Karpas-422 (cell line): ENCODE results near the gene EPHA4. TPM values are rescaled to one million over a fixed set of nuclear protein-coding genes. Genes with fewer than 3 reads are reported as not detected.

Source experiments
- DNase-seq: peaks from one replicate; pipeline ENCODE4 v3.0.0-alpha.2; 2015
- H2AFZ ChIP-seq: fragments of 200-600 bp; sonication (generic); 2 replicates; pipeline ENCODE4 v1.6.1; 2014; ENCODE audit warnings: antibody characterized with exemption, low read length, mixed read lengths
- H3K27ac ChIP-seq: fragments of 200-600 bp; sonication (generic); 2 replicates; pipeline ENCODE4 v1.5.1; 2014; ENCODE audit warnings: mild to moderate bottlenecking, low read length, moderate library complexity
- H3K27me3 ChIP-seq: fragments of 200-600 bp; sonication (generic); 2 replicates; pipeline ENCODE4 v1.6.1; 2014; ENCODE audit warnings: low read length, mixed read lengths
- H3K36me3 ChIP-seq: fragments of 200-600 bp; sonication (generic); 2 replicates; pipeline ENCODE4 v1.6.1; 2014; ENCODE audit warnings: low read length, mixed read lengths; ENCODE audit not compliant: insufficient read depth
- H3K4me1 ChIP-seq: fragments of 200-600 bp; sonication (generic); 2 replicates; pipeline ENCODE4 v1.6.1; 2014; ENCODE audit warnings: mild to moderate bottlenecking, low read length, mixed read lengths
- H3K4me2 ChIP-seq: fragments of 200-600 bp; sonication (generic); 2 replicates; pipeline ENCODE4 v1.6.1; 2014; ENCODE audit warnings: low read length, low read depth, mild to moderate bottlenecking; ENCODE audit not compliant: poor library complexity, severe bottlenecking
- H3K4me3 ChIP-seq: fragments of 200-600 bp; sonication (generic); 2 replicates; pipeline ENCODE4 v1.5.1; 2014; ENCODE audit warnings: mild to moderate bottlenecking, antibody characterized with exemption, low read length, mixed read lengths
- H3K79me2 ChIP-seq: fragments of 200-600 bp; sonication (generic); 2 replicates; pipeline ENCODE4 v1.6.1; 2014; ENCODE audit warnings: mild to moderate bottlenecking, low read length, mixed read lengths
- H3K9ac ChIP-seq: fragments of 200-600 bp; sonication (generic); 2 replicates; pipeline ENCODE4 v1.6.0; 2014; ENCODE audit warnings: low read length
- H3K9me2 ChIP-seq: fragments of 200-600 bp; sonication (generic), shearing (Covaris generic); replicated peaks from 2 replicates; pipeline ENCODE4 v1.6.0; 2014; ENCODE audit warnings: mild to moderate bottlenecking, low read length, moderate library complexity; ENCODE audit not compliant: insufficient read depth
- H3K9me3 ChIP-seq: fragments of 300-700, 200-600 bp; sonication (generic); 2 replicates; pipeline ENCODE4 v1.6.1; 2014; ENCODE audit warnings: low read length, mixed read lengths
- H4K20me1 ChIP-seq: fragments of 200-600 bp; sonication (generic); 2 replicates; pipeline ENCODE4 v1.6.1; 2014; ENCODE audit warnings: mild to moderate bottlenecking, antibody characterized with exemption, low read length, low read depth; ENCODE audit not compliant: insufficient read depth
- total RNA-seq: library from RNA; depleted of rRNA; stranded (reverse); fragments of >200 nt; shearing (Covaris generic); gene quantifications from 2 replicates; pipeline ENCODE4 v1.2.3, GENCODE V29; 2014; ENCODE audit warnings: low replicate concordance

EPHA4 gene
- total RNA-seq, 1 experiment from 2014 or later = not detected

DNA sequence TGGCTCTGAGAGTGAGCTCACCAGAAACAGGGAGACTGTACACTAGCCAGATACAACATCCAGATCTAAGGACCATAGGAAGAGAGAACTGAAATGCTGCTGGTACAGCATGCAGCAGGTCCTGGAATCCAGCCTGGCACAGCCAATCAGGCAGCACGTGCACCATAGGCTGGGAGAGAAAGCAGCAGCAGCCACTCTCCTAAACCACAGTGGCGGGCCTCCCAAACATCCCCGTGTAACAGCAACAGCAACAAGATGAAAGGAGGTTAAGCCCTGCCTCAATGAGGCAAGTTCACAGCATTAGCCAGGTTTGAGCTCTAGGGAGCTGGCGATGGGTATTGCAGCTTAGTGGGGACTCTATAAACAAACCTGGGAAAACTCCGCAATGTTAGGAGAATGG is 192.0 kb downstream of the EPHA4 start:
- DNase-seq = no peak
- no peak overlapping the region for H3K27ac ChIP-seq
- no peaks in the 10 kb centered on the region for H3K9me2 ChIP-seq
- H3K4me2 ChIP-seq = no peak overlapping the region
- no peaks in the 10 kb centered on the region; the same call in 1 of the 2 replicates for H3K4me1 ChIP-seq
- no peaks in the 10 kb centered on the region for H3K9me3 ChIP-seq
- no peak overlapping the region for H3K4me3 ChIP-seq
- H3K79me2 ChIP-seq = no peaks in the 10 kb centered on the region
- H3K27me3 ChIP-seq = no peaks in the 10 kb centered on the region; the same call in 1 of the 2 replicates
- no peak overlapping the region for H2AFZ ChIP-seq
- no peak overlapping the region for H3K9ac ChIP-seq
- H3K36me3 ChIP-seq = no peaks in the 10 kb centered on the region
- H4K20me1 ChIP-seq = no peaks in the 10 kb centered on the region

- H3K9ac ChIP-seq = no peak overlapping the region
- H3K27ac ChIP-seq = no peak overlapping the region
- H3K36me3 ChIP-seq = no peaks in the 10 kb centered on the region
- DNase-seq = no peak
- H2AFZ ChIP-seq = no peak overlapping the region
- H3K9me3 ChIP-seq = no peaks in the 10 kb centered on the region
- H3K4me3 ChIP-seq = no peak overlapping the region
- H3K27me3 ChIP-seq = no peaks in the 10 kb centered on the region; the same call in 1 of the 2 replicates
- no peak overlapping the region for H3K4me2 ChIP-seq
- H4K20me1 ChIP-seq = no peaks in the 10 kb centered on the region
- no peaks in the 10 kb centered on the region for H3K79me2 ChIP-seq
- no peaks in the 10 kb centered on the region; the same call in 1 of the 2 replicates for H3K4me1 ChIP-seq
- no peaks in the 10 kb centered on the region for H3K9me2 ChIP-seq
Measured at GRCh38 chr2:221377597-221377996, 194.5 kb downstream of the EPHA4 start.

DNA sequence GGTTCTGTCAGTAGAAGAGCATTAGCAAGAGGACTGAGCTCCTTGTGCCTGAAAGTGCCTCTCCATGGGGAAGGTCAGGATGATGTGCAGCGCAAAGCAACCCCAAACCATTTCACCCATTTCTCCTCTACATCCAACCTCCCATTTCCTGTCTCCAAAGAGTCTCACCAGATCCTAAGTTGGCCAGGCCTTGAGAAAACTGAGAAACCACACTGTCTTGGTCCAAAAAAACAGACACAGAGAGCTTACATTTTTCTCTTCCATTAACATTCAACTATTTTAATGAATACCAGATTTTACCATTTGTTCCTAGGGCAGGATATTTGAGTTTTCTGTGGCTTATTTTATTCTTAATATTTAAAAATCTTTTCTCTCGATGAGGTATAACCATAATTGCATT is 195.0 kb downstream of the EPHA4 start:
- Histone ChIP-seq H3K4me2 (no peak overlapping the region), H4K20me1 (no peaks in the 10 kb centered on the region), H3K9ac (no peak overlapping the region), H3K36me3 (no peaks in the 10 kb centered on the region), H3K27ac (no peak overlapping the region), H3K9me2 (no peaks in the 10 kb centered on the region), H3K27me3 (no peaks in the 10 kb centered on the region; the same call in 1 of the 2 replicates), H3K9me3 (no peaks in the 10 kb centered on the region), H3K4me1 (no peaks in the 10 kb centered on the region; the same call in 1 of the 2 replicates), H3K4me3 (no peak overlapping the region), H3K79me2 (no peaks in the 10 kb centered on the region), H2AFZ (no peak overlapping the region)
- no peak for DNase-seq

DNA sequence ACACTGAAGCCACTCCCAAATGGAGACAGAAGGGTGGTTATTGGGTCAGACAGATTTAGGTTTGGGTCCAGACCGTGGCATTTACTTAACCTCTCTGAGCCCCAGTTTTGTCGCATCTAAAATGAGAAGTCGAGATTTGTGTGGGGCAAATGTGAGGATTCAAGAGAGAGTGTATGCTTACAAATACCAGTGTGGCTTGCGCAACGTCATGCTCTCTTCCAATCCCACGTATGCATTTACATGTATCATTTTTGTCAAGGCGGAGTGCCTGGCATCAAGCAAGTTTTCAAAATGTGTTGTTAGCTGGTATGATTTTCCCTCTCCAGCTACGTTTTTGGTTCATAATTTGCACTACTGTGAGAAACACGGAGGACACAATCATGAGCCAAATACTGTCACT is 197.9 kb downstream of the EPHA4 start:
- Histone ChIP-seq H3K79me2 (no peaks in the 10 kb centered on the region), H4K20me1 (no peaks in the 10 kb centered on the region), H3K4me3 (no peak overlapping the region), H2AFZ (no peak overlapping the region), H3K27me3 (no peaks in the 10 kb centered on the region; the same call in 1 of the 2 replicates), H3K36me3 (no peaks in the 10 kb centered on the region), H3K4me2 (no peak overlapping the region), H3K9me2 (no peaks in the 10 kb centered on the region), H3K9me3 (no peaks in the 10 kb centered on the region), H3K4me1 (no peaks in the 10 kb centered on the region; the same call in 1 of the 2 replicates), H3K27ac (no peak overlapping the region), H3K9ac (no peak overlapping the region)
- DNase-seq = no peak

GRCh38 chr2:221372907-221373306 is 199.2 kb downstream of the EPHA4 start:
- Histone ChIP-seq H3K4me3 (no peak overlapping the region), H3K27ac (no peak overlapping the region), H3K79me2 (no peaks in the 10 kb centered on the region)

GRCh38 chr2:221372159-221372884 is 199.8 kb downstream of the EPHA4 start:
- no peak overlapping the region for H3K4me2 ChIP-seq
- no peak overlapping the region for H3K9ac ChIP-seq
- H3K9me2 ChIP-seq = no peaks in the 10 kb centered on the region
- H3K36me3 ChIP-seq = no peaks in the 10 kb centered on the region
- H2AFZ ChIP-seq = no peak overlapping the region
- no peaks in the 10 kb centered on the region for H3K9me3 ChIP-seq
- no peaks in the 10 kb centered on the region for H4K20me1 ChIP-seq
- no peaks in the 10 kb centered on the region; the same call in 1 of the 2 replicates for H3K27me3 ChIP-seq
- no peaks in the 10 kb centered on the region for H3K4me1 ChIP-seq
- DNase-seq = no peak
- no peak overlapping the region for H3K27ac ChIP-seq
- H3K4me3 ChIP-seq = no peak overlapping the region
- H3K79me2 ChIP-seq = no peaks in the 10 kb centered on the region

More at GRCh38 chr2:221372907-221373306, 199.2 kb downstream of the EPHA4 start:
- no peak for DNase-seq
- no peaks in the 10 kb centered on the region for H4K20me1 ChIP-seq
- no peak overlapping the region for H3K4me2 ChIP-seq
- no peaks in the 10 kb centered on the region for H3K9me2 ChIP-seq
- no peaks in the 10 kb centered on the region; the same call in 1 of the 2 replicates for H3K27me3 ChIP-seq
- H3K9me3 ChIP-seq = no peaks in the 10 kb centered on the region
- H3K4me1 ChIP-seq = no peaks in the 10 kb centered on the region
- H3K9ac ChIP-seq = no peak overlapping the region
- no peaks in the 10 kb centered on the region for H3K36me3 ChIP-seq
- H2AFZ ChIP-seq = no peak overlapping the region

GRCh38 chr2:221371347-221371746 is 200.8 kb downstream of the EPHA4 start:
- H2AFZ ChIP-seq = no peak overlapping the region
- H3K4me1 ChIP-seq = no peaks in the 10 kb centered on the region
- no peaks in the 10 kb centered on the region for H3K27me3 ChIP-seq
- no peak overlapping the region for H3K4me2 ChIP-seq
- H3K4me3 ChIP-seq = no peak overlapping the region
- no peaks in the 10 kb centered on the region for H3K79me2 ChIP-seq
- H3K27ac ChIP-seq = no peak overlapping the region
- H3K9me2 ChIP-seq = no peaks in the 10 kb centered on the region
- H3K36me3 ChIP-seq = no peaks in the 10 kb centered on the region
- no peaks in the 10 kb centered on the region for H4K20me1 ChIP-seq
- H3K9ac ChIP-seq = no peak overlapping the region
- H3K9me3 ChIP-seq = no peaks in the 10 kb centered on the region
- DNase-seq = no peak

DNA sequence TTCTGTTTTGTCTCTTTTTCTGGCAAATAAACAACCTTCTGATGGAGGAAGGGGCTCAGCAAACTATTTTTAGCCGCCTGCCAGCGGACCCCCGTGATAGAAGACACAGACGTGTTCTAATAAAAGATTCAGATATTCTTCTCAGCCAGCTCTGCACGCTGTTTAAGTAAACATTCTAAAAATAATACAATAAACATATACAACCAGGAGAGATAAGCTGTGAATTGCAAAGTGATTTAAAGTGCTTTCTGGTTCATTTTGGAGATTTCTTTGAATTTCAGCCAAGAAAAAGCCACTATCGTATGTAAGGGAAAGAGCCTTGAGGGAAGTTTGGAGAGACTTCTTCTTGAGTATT is 201.3 kb downstream of the EPHA4 start:
- H2AFZ ChIP-seq = no peak overlapping the region

More for the DNA sequence above, 201.3 kb downstream of the EPHA4 start:
- H3K27ac ChIP-seq = no peak overlapping the region
- no peaks in the 10 kb centered on the region for H3K36me3 ChIP-seq
- H3K79me2 ChIP-seq = no peaks in the 10 kb centered on the region
- H3K9me2 ChIP-seq = no peaks in the 10 kb centered on the region
- H4K20me1 ChIP-seq = no peaks in the 10 kb centered on the region
- no peak overlapping the region for H3K4me3 ChIP-seq
- no peaks in the 10 kb centered on the region for H3K4me1 ChIP-seq
- no peak overlapping the region for H3K9ac ChIP-seq
- H3K4me2 ChIP-seq = no peak overlapping the region
- no peak for DNase-seq
- H3K9me3 ChIP-seq = no peaks in the 10 kb centered on the region
- H3K27me3 ChIP-seq = no peaks in the 10 kb centered on the region
